Calu3 (cell line): Measurements from ENCODE around the gene CTSW. TPM values are rescaled to one million over a fixed set of nuclear protein-coding genes. Genes with fewer than 3 reads are reported as not detected.

Experiments used
- BruUV-seq: library from RNA; stranded (reverse); fragments of 400-500 nt; replicated peaks from 2 replicates; lab custom pipeline; 2021; lab: Mats Ljungman, UMichigan
- CTCF ChIA-PET: fragments of 300-600 bp; sonication (Branson Sonifier 250); formaldehyde crosslinking; loops from one replicate; lab custom pipeline; 2022; ENCODE audit warnings: antibody characterized with exemption; lab: Charles Lee
- DNase-seq: peaks from one replicate; pipeline ENCODE4 v3.0.0; 2022
- H3K27ac Mint-ChIP-seq: one replicate; pipeline ENCODE4 v1.8.0; 2022; ENCODE audit warnings: mixed read lengths; ENCODE audit not compliant: unreplicated experiment
- H3K27me3 Mint-ChIP-seq: one replicate; pipeline ENCODE4 v1.8.0; 2022; ENCODE audit warnings: mixed read lengths; ENCODE audit not compliant: unreplicated experiment
- H3K36me3 Mint-ChIP-seq: one replicate; pipeline ENCODE4 v1.8.0; 2022; ENCODE audit warnings: mild to moderate bottlenecking, moderate library complexity, mixed read lengths; ENCODE audit not compliant: insufficient read depth, unreplicated experiment
- H3K4me1 Mint-ChIP-seq: one replicate; pipeline ENCODE4 v1.8.0; 2022; ENCODE audit warnings: mild to moderate bottlenecking, low read depth, mixed read lengths; ENCODE audit not compliant: unreplicated experiment
- H3K4me3 Mint-ChIP-seq: one replicate; pipeline ENCODE4 v1.8.0; 2022; ENCODE audit warnings: mild to moderate bottlenecking, low read depth, moderate library complexity, mixed read lengths; ENCODE audit not compliant: unreplicated experiment
- H3K9me3 Mint-ChIP-seq: one replicate; pipeline ENCODE4 v1.8.0; 2022; ENCODE audit warnings: low read depth, mixed read lengths; ENCODE audit not compliant: unreplicated experiment
- intact Hi-C: fragments of 100-400 bp; cut with micrococcal nuclease; formaldehyde crosslinking; loops from one replicate; pipeline ENCODE4 v1.10.0; 2022; ENCODE audit not compliant: unreplicated experiment
- total RNA-seq: library from RNA; stranded (reverse); gene quantifications from 2 replicates; pipeline ENCODE4 v1.2.3, GENCODE V29; 2022
- TF ChIP-seq, protein P1 (sequence below): fragments of 200-600 bp; IDR thresholded peaks from one replicate; pipeline ENCODE4 v1.8.0; 2022; ENCODE audit warnings: antibody characterized with exemption; ENCODE audit not compliant: unreplicated experiment

CTSW gene
- total RNA-seq, 1 experiment from 2014 or later, result not detected

DNA sequence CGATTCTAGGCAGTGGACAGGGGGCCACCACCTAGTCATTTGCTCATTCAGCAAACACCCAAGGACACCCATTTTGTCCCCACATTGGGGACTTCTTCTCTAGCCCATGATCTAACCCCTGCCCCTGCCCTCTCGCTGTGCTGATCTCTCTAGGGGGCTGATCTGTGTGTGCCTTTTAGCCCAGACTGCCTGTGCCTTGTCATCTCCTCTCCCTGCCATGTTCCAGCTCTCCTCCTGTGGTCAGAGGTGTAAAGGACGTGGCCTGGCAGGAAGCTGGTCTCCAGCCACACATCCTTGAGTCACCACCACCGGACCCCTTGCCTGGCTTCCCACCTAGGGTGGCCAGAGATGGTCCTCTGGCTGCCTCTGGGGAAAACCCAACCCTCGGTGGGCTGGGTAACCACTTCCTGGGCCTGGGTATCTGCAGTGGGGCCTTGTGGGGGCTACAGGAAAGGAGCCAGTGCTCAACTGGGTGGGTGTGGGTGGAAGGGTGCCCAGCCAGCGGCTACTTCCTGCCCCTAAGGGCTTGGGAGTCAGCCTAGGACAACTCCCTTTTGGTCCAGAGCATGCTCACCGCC lies 1.3 kb downstream of the CTSW start:
- no peaks in the 10 kb centered on the region for H3K27me3 Mint-ChIP-seq
- no peaks in the 10 kb centered on the region for H3K9me3 Mint-ChIP-seq
- BruUV-seq, result no TSS peak
- CTCF ChIA-PET, result no interaction called here
- H3K27ac Mint-ChIP-seq, result no peak overlapping the region
- no peak overlapping the region for H3K4me3 Mint-ChIP-seq
- H3K36me3 Mint-ChIP-seq, result peaks cover 29% of the 10 kb centered on the region
- H3K4me1 Mint-ChIP-seq, result no peaks in the 10 kb centered on the region
- no peak for DNase-seq
- intact Hi-C loops, result loop anchor here (10.0 kb wide), 1 partner anchor 104 kb away; no protein-coding TSS in a partner anchor
- TF ChIP-seq, protein P1, sequence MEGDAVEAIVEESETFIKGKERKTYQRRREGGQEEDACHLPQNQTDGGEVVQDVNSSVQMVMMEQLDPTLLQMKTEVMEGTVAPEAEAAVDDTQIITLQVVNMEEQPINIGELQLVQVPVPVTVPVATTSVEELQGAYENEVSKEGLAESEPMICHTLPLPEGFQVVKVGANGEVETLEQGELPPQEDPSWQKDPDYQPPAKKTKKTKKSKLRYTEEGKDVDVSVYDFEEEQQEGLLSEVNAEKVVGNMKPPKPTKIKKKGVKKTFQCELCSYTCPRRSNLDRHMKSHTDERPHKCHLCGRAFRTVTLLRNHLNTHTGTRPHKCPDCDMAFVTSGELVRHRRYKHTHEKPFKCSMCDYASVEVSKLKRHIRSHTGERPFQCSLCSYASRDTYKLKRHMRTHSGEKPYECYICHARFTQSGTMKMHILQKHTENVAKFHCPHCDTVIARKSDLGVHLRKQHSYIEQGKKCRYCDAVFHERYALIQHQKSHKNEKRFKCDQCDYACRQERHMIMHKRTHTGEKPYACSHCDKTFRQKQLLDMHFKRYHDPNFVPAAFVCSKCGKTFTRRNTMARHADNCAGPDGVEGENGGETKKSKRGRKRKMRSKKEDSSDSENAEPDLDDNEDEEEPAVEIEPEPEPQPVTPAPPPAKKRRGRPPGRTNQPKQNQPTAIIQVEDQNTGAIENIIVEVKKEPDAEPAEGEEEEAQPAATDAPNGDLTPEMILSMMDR, result no peak

DNA sequence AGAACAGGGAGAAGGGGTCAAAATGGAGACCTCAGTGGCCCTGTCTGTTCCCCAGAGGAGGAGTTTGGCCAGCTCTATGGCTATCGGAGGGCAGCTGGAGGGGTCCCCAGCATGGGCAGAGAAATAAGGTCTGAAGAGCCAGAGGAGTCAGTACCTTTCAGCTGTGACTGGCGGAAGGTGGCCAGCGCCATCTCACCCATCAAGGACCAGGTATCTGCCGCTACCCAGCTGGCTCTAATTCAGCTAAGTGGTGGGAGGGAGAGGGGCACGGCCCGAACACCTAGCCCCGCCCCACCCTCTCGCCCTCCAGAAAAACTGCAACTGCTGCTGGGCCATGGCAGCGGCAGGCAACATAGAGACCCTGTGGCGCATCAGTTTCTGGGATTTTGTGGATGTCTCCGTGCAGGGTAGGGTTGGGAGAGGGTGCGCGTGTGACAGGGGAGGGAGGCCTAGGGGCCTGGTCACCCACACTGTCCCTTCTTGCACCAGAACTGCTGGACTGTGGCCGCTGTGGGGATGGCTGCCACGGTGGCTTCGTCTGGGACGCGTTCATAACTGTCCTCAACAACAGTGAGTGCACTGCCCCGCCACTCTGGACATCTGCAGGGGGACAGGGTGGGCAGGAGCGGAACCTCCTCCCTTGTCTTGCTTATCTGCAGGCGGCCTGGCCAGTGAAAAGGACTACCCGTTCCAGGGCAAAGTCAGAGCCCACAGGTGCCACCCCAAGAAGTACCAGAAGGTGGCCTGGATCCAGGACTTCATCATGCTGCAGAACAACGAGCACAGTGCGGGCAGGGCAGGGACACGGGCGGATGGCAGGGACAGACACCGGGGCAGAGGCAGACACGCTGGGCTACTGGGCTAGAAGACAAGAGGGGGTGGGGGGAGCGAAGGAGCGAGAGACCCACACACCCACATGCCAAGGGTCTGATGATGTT lies 2.8 kb downstream of the CTSW start:
- TF ChIP-seq, protein P1, result no peak
- peaks cover 13% of the 10 kb centered on the region for H3K4me1 Mint-ChIP-seq
- BruUV-seq, result no TSS peak
- H3K9me3 Mint-ChIP-seq, result no peaks in the 10 kb centered on the region
- no peak overlapping the region for H3K27ac Mint-ChIP-seq
- no peak overlapping the region for H3K4me3 Mint-ChIP-seq
- H3K36me3 Mint-ChIP-seq, result peaks cover 39% of the 10 kb centered on the region
- CTCF ChIA-PET, result interaction anchor here (0.5 kb wide), 1 partner anchor 76 kb away, joined by 7 read pairs; no protein-coding TSS in a partner anchor
- no peaks in the 10 kb centered on the region for H3K27me3 Mint-ChIP-seq
- intact Hi-C loops, result loop anchor here (10.0 kb wide), 1 partner anchor 102 kb away; no protein-coding TSS in a partner anchor
- DNase-seq, result no peak

DNA sequence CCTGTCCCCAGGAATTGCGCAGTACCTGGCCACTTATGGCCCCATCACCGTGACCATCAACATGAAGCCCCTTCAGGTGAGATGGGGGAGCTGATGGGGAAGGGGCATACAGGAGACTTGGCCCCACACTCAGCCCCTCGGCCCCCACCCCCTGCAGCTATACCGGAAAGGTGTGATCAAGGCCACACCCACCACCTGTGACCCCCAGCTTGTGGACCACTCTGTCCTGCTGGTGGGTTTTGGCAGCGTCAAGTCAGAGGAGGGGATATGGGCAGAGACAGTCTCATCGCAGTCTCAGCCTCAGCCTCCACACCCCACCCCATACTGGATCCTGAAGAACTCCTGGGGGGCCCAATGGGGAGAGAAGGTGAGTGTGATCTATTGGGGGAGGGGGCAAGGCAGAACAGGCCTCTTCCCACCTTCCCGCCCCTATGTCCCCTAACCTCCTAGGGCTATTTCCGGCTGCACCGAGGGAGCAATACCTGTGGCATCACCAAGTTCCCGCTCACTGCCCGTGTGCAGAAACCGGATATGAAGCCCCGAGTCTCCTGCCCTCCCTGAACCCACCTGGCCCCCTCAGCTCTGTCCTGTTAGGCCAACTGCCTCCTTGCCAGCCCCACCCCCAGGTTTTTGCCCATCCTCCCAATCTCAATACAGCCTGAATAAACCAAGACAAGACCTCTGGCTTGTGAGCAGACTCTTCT lies 3.6 kb downstream of the CTSW start:
- no peak for DNase-seq
- intact Hi-C loops, result loop anchor here (10.0 kb wide), 1 partner anchor 102 kb away; no protein-coding TSS in a partner anchor
- CTCF ChIA-PET, result interaction anchor here (1.4 to 2.3 kb wide), 2 partner anchors 105 to 138 kb away, joined by 3 to 14 read pairs; no protein-coding TSS in a partner anchor
- Mint-ChIP-seq H3K4me3 (no peak overlapping the region), H3K27me3 (no peaks in the 10 kb centered on the region), H3K9me3 (no peaks in the 10 kb centered on the region), H3K27ac (no peak overlapping the region), H3K36me3 (peaks cover 42% of the 10 kb centered on the region), H3K4me1 (peaks cover 15% of the 10 kb centered on the region)
- no TSS peak for BruUV-seq
- TF ChIP-seq, protein P1, result no peak
